GM19395 (cell line): Measurements from ENCODE around the gene ERICH4.
"Not testable (repeated sequence)": the region's sequence is repeated elsewhere in the genome, so short reads cannot be mapped to it uniquely, and the experiment has no call there.

Experiments used
- ATAC-seq: cut with Tn5 transposase; IDR thresholded peaks from one replicate; pipeline ENCODE4 v1.9.1; 2021; ENCODE audit warnings: mild to moderate bottlenecking, moderate library complexity; ENCODE audit not compliant: unreplicated experiment

The ERICH4 gene

GRCh38 chr19:41433171-41433570, 9.8 kb upstream of the ERICH4 start:
- no peak for ATAC-seq

- ATAC-seq = no peak
Measured at GRCh38 chr19:41434450-41434849, 8.5 kb upstream of the ERICH4 start.

GRCh38 chr19:41435376-41435775, 7.6 kb upstream of the ERICH4 start:
- ATAC-seq = not testable (repeated sequence)

- no peak for ATAC-seq
Measured at GRCh38 chr19:41435936-41436673, 6.9 kb upstream of the ERICH4 start.

GRCh38 chr19:41436674-41436951, 6.3 kb upstream of the ERICH4 start:
- ATAC-seq = no peak

GRCh38 chr19:41437944-41438574, 4.9 kb upstream of the ERICH4 start:
- no peak for ATAC-seq

GRCh38 chr19:41439441-41440222, 3.3 kb upstream of the ERICH4 start, which contains the start of gene DMAC2:
DMAC2 (minus strand) TSS chr19:41439912; CDS start chr19:41439899, 13 bp downstream.
- peak; percentile 85 for ATAC-seq

GRCh38 chr19:41441321-41441945, 1.5 kb upstream of the ERICH4 start:
- ATAC-seq = no peak

GRCh38 chr19:41443813-41444455, 978 bp downstream of the ERICH4 start:
- ATAC-seq = no peak

GRCh38 chr19:41445575-41445974, 2.6 kb downstream of the ERICH4 start:
- ATAC-seq = no peak

GRCh38 chr19:41447732-41448332, 4.9 kb downstream of the ERICH4 start:
- ATAC-seq = no peak

GRCh38 chr19:41449079-41449864, 6.3 kb downstream of the ERICH4 start:
- ATAC-seq = no peak

GRCh38 chr19:41449865-41450178, 6.9 kb downstream of the ERICH4 start:
- no peak for ATAC-seq

- no peak for ATAC-seq
Measured at GRCh38 chr19:41452584-41453275, 9.8 kb downstream of the ERICH4 start.

- ATAC-seq = no peak
Measured at GRCh38 chr19:41455936-41456335, 13.0 kb downstream of the ERICH4 start.

GRCh38 chr19:41456342-41456918, 13.5 kb downstream of the ERICH4 start:
- ATAC-seq = no peak

GRCh38 chr19:41457241-41457640, 14.3 kb downstream of the ERICH4 start:
- peak; percentile 78 for ATAC-seq

- ATAC-seq = no peak
Measured at GRCh38 chr19:41462497-41462896, 19.5 kb downstream of the ERICH4 start.
